GM23338 (cell line): Measurements from ENCODE around the gene SORBS1. TPM values are rescaled to one million over a fixed set of nuclear protein-coding genes. Genes with fewer than 3 reads are reported as not detected.

Experiments
- ATAC-seq: fragments of 200-7000 bp; cut with Tn5 transposase; 3 replicates; pipeline ENCODE4 v1.9.1; 2020
- DNase-seq: peaks from one replicate; pipeline ENCODE4 v3.0.0-alpha.2; 2015; ENCODE audit warnings: low spot score
- H2AFZ ChIP-seq: fragments of 200-600 bp; sonication (generic); 2 replicates; pipeline ENCODE4 v1.8.0; 2016; ENCODE audit warnings: antibody characterized with exemption, mild to moderate bottlenecking, moderate library complexity
- H3F3A ChIP-seq: fragments of 200-600 bp; sonication (generic); replicated peaks from 2 replicates; pipeline ENCODE4 v1.8.0; 2017; ENCODE audit warnings: antibody characterized with exemption, mixed run types, low read depth
- H3K27ac ChIP-seq: fragments of 200-600 bp; sonication (generic); 2 replicates; pipeline ENCODE4 v1.6.1; 2016; ENCODE audit warnings: low read depth
- H3K27me3 ChIP-seq: fragments of 200-600 bp; sonication (generic); 2 replicates; pipeline ENCODE4 v1.8.0; 2016; ENCODE audit warnings: mild to moderate bottlenecking, mixed run types, moderate library complexity; ENCODE audit not compliant: insufficient read depth
- H3K36me3 ChIP-seq: fragments of 200-600 bp; sonication (generic); 2 replicates; pipeline ENCODE4 v1.8.0; 2016; ENCODE audit warnings: mild to moderate bottlenecking; ENCODE audit not compliant: insufficient read depth
- H3K4me1 ChIP-seq: fragments of 200-600 bp; sonication (generic); 2 replicates; pipeline ENCODE4 v1.8.0; 2016; ENCODE audit warnings: mild to moderate bottlenecking, moderate library complexity; ENCODE audit not compliant: insufficient read depth
- H3K4me2 ChIP-seq: fragments of 200-600 bp; sonication (generic); 2 replicates; pipeline ENCODE4 v1.7.1; 2017; ENCODE audit warnings: mixed run types
- H3K4me3 ChIP-seq: fragments of 200-600 bp; sonication (generic); 2 replicates; pipeline ENCODE4 v1.6.1; 2016; ENCODE audit warnings: mixed run types
- H3K79me2 ChIP-seq: fragments of 200-600 bp; sonication (generic); replicated peaks from 2 replicates; pipeline ENCODE4 v1.8.0; 2017; ENCODE audit warnings: mild to moderate bottlenecking; ENCODE audit not compliant: insufficient read depth
- H3K9me2 ChIP-seq: fragments of 200-600 bp; sonication (generic); 2 replicates; pipeline ENCODE4 v1.8.0; 2017; ENCODE audit not compliant: insufficient read depth
- H4K20me1 ChIP-seq: fragments of 200-600 bp; sonication (generic); replicated peaks from 2 replicates; pipeline ENCODE4 v1.8.0; 2017; ENCODE audit warnings: mild to moderate bottlenecking; ENCODE audit not compliant: insufficient read depth
- H3K27ac Mint-ChIP-seq: 2 replicates; pipeline ENCODE4 v1.8.0; 2020; ENCODE audit warnings: inconsistent platforms, mild to moderate bottlenecking, moderate library complexity, mixed read lengths
- H3K27me3 Mint-ChIP-seq: 3 replicates; pipeline ENCODE4 v1.8.0; 2022; ENCODE audit warnings: low read depth, mild to moderate bottlenecking, moderate library complexity, mixed read lengths, inconsistent platforms; ENCODE audit not compliant: insufficient read depth, poor library complexity
- H3K36me3 Mint-ChIP-seq: 3 replicates; pipeline ENCODE4 v1.8.0; 2021; ENCODE audit warnings: low read depth, mild to moderate bottlenecking, inconsistent platforms, moderate library complexity, mixed read lengths
- H3K4me1 Mint-ChIP-seq: 3 replicates; pipeline ENCODE4 v1.8.0; 2020; ENCODE audit warnings: mild to moderate bottlenecking, inconsistent platforms, mixed read lengths
- H3K4me3 Mint-ChIP-seq: 3 replicates; pipeline ENCODE4 v1.8.0; 2021; ENCODE audit warnings: moderate library complexity, mild to moderate bottlenecking, inconsistent platforms, mixed read lengths
- H3K9me3 Mint-ChIP-seq: 3 replicates; pipeline ENCODE4 v1.8.0; 2020; ENCODE audit warnings: moderate library complexity, mild to moderate bottlenecking, inconsistent platforms, mixed read lengths
- CREB1 ChIP-seq: fragments of 250-450 bp; sonication (Bioruptor Pico); IDR thresholded peaks from 2 replicates; pipeline ENCODE4 v1.5.0; 2020; ENCODE audit warnings: low read depth, mild to moderate bottlenecking, moderate library complexity
- EZH2 ChIP-seq: fragments of 200-600 bp; sonication (generic); IDR thresholded peaks from one replicate; pipeline ENCODE4 v1.8.0; 2017; ENCODE audit warnings: antibody characterized with exemption, mild to moderate bottlenecking, low read depth; ENCODE audit not compliant: unreplicated experiment
- EZH2phosphoT487 ChIP-seq: fragments of 200-600 bp; sonication (generic); IDR thresholded peaks from one replicate; pipeline ENCODE4 v1.8.1; 2018; ENCODE audit warnings: antibody characterized with exemption; ENCODE audit not compliant: unreplicated experiment
- POLR2AphosphoS5 ChIP-seq: IDR thresholded peaks from 2 replicates; pipeline ENCODE4 v1.6.1; 2016; ENCODE audit warnings: antibody characterized with exemption, low read depth
- ZNF114 ChIP-seq: fragments of 250-450 bp; sonication (Bioruptor Pico); IDR thresholded peaks from 2 replicates; pipeline ENCODE4 v1.5.0; 2020; ENCODE audit warnings: mild to moderate bottlenecking, moderate library complexity
- ZNF331 ChIP-seq: fragments of 250-450 bp; sonication (Bioruptor Pico); IDR thresholded peaks from 2 replicates; pipeline ENCODE4 v1.5.0; 2020; ENCODE audit warnings: low read depth, mild to moderate bottlenecking, moderate library complexity
- polyA plus RNA-seq: library from polyadenylated mRNA; unstranded; fragments of >200 nt; fragmentation: Nextera tagmentation; extraction: Ambion mirVana; gene quantifications from 2 replicates; pipeline ENCODE4 v1.2.1, GENCODE V29; 2016
- total RNA-seq: library from RNA; depleted of rRNA; stranded (reverse); fragments of >200 nt; shearing (Covaris generic); gene quantifications from 2 replicates; pipeline ENCODE4 v1.2.3, GENCODE V29; 2014
- TF ChIP-seq, protein P1 (sequence below): fragments of 250-450 bp; sonication (Bioruptor Pico); IDR thresholded peaks from 2 replicates; pipeline ENCODE4 v1.5.0; 2020; ENCODE audit warnings: mild to moderate bottlenecking, moderate library complexity
- TF ChIP-seq, protein P2 (sequence below): IDR thresholded peaks from one replicate; pipeline ENCODE4 v1.6.1; 2018; ENCODE audit warnings: antibody characterized with exemption; ENCODE audit not compliant: unreplicated experiment

Gene SORBS1
- total and polyA plus RNA-seq, 2 experiments from 2014 or later: 47.7 to 51.5 TPM

- TF ChIP-seq, protein P1, sequence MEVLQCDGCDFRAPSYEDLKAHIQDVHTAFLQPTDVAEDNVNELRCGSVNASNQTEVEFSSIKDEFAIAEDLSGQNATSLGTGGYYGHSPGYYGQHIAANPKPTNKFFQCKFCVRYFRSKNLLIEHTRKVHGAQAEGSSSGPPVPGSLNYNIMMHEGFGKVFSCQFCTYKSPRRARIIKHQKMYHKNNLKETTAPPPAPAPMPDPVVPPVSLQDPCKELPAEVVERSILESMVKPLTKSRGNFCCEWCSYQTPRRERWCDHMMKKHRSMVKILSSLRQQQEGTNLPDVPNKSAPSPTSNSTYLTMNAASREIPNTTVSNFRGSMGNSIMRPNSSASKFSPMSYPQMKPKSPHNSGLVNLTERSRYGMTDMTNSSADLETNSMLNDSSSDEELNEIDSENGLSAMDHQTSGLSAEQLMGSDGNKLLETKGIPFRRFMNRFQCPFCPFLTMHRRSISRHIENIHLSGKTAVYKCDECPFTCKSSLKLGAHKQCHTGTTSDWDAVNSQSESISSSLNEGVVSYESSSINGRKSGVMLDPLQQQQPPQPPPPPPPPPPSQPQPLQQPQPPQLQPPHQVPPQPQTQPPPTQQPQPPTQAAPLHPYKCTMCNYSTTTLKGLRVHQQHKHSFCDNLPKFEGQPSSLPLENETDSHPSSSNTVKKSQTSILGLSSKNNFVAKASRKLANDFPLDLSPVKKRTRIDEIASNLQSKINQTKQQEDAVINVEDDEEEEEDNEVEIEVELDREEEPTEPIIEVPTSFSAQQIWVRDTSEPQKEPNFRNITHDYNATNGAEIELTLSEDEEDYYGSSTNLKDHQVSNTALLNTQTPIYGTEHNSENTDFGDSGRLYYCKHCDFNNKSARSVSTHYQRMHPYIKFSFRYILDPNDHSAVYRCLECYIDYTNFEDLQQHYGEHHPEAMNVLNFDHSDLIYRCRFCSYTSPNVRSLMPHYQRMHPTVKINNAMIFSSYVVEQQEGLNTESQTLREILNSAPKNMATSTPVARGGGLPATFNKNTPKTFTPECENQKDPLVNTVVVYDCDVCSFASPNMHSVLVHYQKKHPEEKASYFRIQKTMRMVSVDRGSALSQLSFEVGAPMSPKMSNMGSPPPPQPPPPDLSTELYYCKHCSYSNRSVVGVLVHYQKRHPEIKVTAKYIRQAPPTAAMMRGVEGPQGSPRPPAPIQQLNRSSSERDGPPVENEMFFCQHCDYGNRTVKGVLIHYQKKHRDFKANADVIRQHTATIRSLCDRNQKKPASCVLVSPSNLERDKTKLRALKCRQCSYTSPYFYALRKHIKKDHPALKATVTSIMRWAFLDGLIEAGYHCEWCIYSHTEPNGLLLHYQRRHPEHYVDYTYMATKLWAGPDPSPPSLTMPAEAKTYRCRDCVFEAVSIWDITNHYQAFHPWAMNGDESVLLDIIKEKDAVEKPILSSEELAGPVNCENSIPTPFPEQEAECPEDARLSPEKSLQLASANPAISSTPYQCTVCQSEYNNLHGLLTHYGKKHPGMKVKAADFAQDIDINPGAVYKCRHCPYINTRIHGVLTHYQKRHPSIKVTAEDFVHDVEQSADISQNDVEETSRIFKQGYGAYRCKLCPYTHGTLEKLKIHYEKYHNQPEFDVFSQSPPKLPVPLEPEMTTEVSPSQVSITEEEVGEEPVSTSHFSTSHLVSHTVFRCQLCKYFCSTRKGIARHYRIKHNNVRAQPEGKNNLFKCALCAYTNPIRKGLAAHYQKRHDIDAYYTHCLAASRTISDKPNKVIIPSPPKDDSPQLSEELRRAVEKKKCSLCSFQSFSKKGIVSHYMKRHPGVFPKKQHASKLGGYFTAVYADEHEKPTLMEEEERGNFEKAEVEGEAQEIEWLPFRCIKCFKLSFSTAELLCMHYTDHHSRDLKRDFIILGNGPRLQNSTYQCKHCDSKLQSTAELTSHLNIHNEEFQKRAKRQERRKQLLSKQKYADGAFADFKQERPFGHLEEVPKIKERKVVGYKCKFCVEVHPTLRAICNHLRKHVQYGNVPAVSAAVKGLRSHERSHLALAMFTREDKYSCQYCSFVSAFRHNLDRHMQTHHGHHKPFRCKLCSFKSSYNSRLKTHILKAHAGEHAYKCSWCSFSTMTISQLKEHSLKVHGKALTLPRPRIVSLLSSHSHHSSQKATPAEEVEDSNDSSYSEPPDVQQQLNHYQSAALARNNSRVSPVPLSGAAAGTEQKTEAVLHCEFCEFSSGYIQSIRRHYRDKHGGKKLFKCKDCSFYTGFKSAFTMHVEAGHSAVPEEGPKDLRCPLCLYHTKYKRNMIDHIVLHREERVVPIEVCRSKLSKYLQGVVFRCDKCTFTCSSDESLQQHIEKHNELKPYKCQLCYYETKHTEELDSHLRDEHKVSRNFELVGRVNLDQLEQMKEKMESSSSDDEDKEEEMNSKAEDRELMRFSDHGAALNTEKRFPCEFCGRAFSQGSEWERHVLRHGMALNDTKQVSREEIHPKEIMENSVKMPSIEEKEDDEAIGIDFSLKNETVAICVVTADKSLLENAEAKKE (CRISPR knock-in tag): no peak
- TF ChIP-seq, protein P2, sequence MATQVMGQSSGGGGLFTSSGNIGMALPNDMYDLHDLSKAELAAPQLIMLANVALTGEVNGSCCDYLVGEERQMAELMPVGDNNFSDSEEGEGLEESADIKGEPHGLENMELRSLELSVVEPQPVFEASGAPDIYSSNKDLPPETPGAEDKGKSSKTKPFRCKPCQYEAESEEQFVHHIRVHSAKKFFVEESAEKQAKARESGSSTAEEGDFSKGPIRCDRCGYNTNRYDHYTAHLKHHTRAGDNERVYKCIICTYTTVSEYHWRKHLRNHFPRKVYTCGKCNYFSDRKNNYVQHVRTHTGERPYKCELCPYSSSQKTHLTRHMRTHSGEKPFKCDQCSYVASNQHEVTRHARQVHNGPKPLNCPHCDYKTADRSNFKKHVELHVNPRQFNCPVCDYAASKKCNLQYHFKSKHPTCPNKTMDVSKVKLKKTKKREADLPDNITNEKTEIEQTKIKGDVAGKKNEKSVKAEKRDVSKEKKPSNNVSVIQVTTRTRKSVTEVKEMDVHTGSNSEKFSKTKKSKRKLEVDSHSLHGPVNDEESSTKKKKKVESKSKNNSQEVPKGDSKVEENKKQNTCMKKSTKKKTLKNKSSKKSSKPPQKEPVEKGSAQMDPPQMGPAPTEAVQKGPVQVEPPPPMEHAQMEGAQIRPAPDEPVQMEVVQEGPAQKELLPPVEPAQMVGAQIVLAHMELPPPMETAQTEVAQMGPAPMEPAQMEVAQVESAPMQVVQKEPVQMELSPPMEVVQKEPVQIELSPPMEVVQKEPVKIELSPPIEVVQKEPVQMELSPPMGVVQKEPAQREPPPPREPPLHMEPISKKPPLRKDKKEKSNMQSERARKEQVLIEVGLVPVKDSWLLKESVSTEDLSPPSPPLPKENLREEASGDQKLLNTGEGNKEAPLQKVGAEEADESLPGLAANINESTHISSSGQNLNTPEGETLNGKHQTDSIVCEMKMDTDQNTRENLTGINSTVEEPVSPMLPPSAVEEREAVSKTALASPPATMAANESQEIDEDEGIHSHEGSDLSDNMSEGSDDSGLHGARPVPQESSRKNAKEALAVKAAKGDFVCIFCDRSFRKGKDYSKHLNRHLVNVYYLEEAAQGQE: no peak
- TF ChIP-seq ZNF331 (CRISPR knock-in tag) (no peak), CREB1 (CRISPR knock-in tag) (no peak), ZNF114 (CRISPR knock-in tag) (no peak), POLR2AphosphoS5 (no peak), EZH2 (no peak), EZH2phosphoT487 (no peak)
Measured at GRCh38 chr10:95397747-95398146, 163.4 kb downstream of the SORBS1 start.

More at GRCh38 chr10:95397747-95398146, 163.4 kb downstream of the SORBS1 start:
- H3F3A ChIP-seq: no peaks in the 10 kb centered on the region
- ATAC-seq (no peak), DNase-seq (no peak)
- H3K79me2 ChIP-seq: no peaks in the 10 kb centered on the region
- no peaks in the 10 kb centered on the region for H3K4me1 ChIP-seq
- no peak overlapping the region for H3K27ac Mint-ChIP-seq
- no peak overlapping the region for H3K4me2 ChIP-seq
- H3K9me3 Mint-ChIP-seq: no peaks in the 10 kb centered on the region
- H3K27me3 ChIP-seq: no peaks in the 10 kb centered on the region
- peaks cover 13% of the 10 kb centered on the region; the same call in 1 of the 2 replicates for H3K36me3 ChIP-seq
- H3K4me3 Mint-ChIP-seq: no peak overlapping the region
- no peak overlapping the region for H3K4me3 ChIP-seq
- peaks cover 1% of the 10 kb centered on the region; the same call in 1 of the 2 replicates for H4K20me1 ChIP-seq
- H3K27ac ChIP-seq: no peak overlapping the region
- 0 out of 2 replicates have a peak, but pooled peaks cover 6% of the 10 kb centered on the region for H3K9me2 ChIP-seq
- peaks cover 24% of the 10 kb centered on the region for H3K36me3 Mint-ChIP-seq
- H3K4me1 Mint-ChIP-seq: peaks cover 5% of the 10 kb centered on the region; the same call in 1 of the 3 replicates
- H2AFZ ChIP-seq: no peak overlapping the region
- no peaks in the 10 kb centered on the region for H3K27me3 Mint-ChIP-seq
